GM10266 (cell line): Measurements from ENCODE around the gene TUBGCP3.

Experiments used
- DNase-seq: peaks from one replicate; pipeline ENCODE4 v3.0.0; 2012; ENCODE audit errors: extremely low spot score
- CTCF ChIP-seq: IDR thresholded peaks from 2 replicates; pipeline ENCODE4 v1.5.1; 2012; ENCODE audit warnings: mild to moderate bottlenecking, low read depth; ENCODE audit not compliant: control insufficient read depth, insufficient read depth; ENCODE audit errors: missing control alignments

Gene TUBGCP3

DNA sequence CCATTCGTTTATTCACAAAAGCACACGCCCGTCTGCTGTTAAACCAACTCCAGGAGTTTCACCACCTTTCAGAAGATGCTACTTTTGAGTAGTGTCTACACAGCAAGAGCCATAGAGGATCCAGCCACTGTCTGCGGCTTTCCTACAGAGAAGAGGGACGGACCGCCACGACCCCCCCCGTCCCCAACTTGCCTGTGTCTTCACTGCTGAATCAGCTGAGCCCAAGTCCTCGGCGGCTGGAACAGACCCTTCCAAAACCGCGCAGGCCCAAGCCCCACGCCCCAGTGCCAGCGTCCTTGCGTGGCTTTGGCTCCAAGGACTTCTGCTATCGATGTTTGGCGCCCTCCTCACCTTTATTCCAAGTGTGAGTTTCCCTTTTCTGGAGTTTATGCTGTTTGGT is 146.7 kb downstream of the TUBGCP3 start:
- DNase-seq: no peak
- no peak for TF ChIP-seq CTCF

DNA sequence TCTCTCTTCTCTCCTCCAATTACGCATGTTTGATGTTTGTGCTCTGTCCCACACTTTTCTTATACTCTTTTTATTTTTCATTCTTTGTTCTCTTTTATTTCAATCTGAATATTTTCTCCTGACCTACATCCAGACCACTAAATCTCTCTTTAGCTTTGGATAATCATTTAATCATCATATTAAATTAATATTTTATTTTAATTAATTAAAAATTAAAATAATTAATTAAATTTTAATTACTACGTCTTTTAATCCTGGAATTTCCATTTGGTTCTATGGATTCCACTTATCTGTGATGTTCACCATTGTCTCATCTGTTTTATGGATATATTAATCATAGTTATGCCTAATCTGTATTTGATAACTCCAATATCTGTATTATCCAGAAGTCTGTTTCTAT is 149.4 kb downstream of the TUBGCP3 start:
- DNase-seq: no peak
- TF ChIP-seq CTCF: no peak

DNA sequence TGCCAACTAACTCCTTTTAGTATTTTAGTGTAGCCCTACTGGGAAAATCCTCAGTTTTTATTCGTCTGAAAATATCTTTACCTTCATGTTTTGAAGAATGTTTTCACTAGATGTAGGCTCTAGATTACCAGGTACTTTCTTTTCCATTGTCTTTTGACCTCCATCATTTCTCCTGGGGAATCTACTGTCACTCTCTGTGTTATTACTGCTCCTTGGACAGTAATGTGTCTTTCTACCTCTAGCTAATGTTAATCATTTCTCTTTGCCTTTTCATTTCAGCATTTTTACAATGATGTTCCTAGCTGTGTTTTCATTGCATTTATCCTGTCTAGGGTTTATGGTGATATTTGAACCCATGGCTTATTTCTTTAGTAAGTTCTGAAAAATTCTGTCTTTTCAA is 149.9 kb downstream of the TUBGCP3 start:
- TF ChIP-seq CTCF: no peak
- no peak for DNase-seq

- no peak for DNase-seq
- TF ChIP-seq CTCF: no peak
Measured at GRCh38 chr13:112435973-112436372, 152.0 kb downstream of the TUBGCP3 start.
